Thyroid gland (tissue), 4 donors: ENCODE measurements around the gene AGBL2.

Source experiments
- CTCF ChIP-seq, 6 experiments: fragments of 200-600 bp in 3 of 6; fragments of 450-650 bp in 3 of 6; sonication (generic) in 3 of 6; IDR thresholded peaks; one replicate each; pipeline ENCODE4 v1.5.1; 2016 to 2019; ENCODE audit warnings: antibody characterized with exemption in 6 of 6, mild to moderate bottlenecking in 2 of 6, inconsistent platforms in 1 of 6, moderate library complexity in 1 of 6
- POLR2A ChIP-seq, 2 donors: fragments of 450-650 bp; IDR thresholded peaks; one replicate each; pipeline ENCODE4 v1.6.1; 2017; ENCODE audit warnings: antibody characterized with exemption in 2 of 2, mild to moderate bottlenecking in 2 of 2, moderate library complexity in 1 of 2

DNA sequence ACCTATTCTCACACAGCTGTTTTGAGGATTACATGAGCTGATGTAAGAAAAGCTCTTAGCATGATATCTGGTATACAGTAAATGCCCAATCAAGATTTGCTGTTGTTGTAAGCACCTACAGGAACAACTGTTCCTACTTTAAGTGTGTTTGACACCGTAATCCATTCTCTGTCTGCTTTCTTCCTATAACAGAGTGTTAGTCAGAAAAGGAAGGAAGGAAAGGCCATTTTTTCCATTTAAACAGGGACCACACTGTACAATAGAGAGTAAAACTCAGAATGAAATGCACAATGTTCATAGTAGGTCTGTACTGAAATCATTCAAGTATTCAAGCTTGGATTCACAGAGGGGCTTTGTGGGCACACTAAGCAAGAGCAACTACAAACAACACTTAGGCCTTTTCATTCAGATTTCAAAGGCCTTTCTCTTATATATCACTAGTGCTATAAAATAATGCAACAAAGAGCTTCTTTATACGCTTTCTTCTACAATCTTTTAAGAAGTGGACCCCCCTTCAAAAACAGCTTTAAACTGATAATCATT is 94.3 kb downstream of the AGBL2 start:
- TF ChIP-seq POLR2A (IDR thresholded peaks at IDR 0.05) (no peak), CTCF (IDR thresholded peaks at IDR 0.05) (no peak)
